HG03378 (cell line): ENCODE data around the gene YJU2.
A peak's percentile ranks its signal among the peaks of the same experiment; 100 is the strongest.
"Not testable (repeated sequence)": the region's sequence is repeated elsewhere in the genome, so short reads cannot be mapped to it uniquely, and the experiment has no call there.

Experiments
- ATAC-seq: cut with Tn5 transposase; IDR thresholded peaks from one replicate; pipeline ENCODE4 v1.9.1; 2021; ENCODE audit warnings: mild to moderate bottlenecking, moderate library complexity; ENCODE audit not compliant: unreplicated experiment

The YJU2 gene

GRCh38 chr19:4227771-4228170 is 19.1 kb upstream of the YJU2 start:
- ATAC-seq: no peak

GRCh38 chr19:4228765-4229178 is 18.1 kb upstream of the YJU2 start:
- ATAC-seq: no peak

DNA sequence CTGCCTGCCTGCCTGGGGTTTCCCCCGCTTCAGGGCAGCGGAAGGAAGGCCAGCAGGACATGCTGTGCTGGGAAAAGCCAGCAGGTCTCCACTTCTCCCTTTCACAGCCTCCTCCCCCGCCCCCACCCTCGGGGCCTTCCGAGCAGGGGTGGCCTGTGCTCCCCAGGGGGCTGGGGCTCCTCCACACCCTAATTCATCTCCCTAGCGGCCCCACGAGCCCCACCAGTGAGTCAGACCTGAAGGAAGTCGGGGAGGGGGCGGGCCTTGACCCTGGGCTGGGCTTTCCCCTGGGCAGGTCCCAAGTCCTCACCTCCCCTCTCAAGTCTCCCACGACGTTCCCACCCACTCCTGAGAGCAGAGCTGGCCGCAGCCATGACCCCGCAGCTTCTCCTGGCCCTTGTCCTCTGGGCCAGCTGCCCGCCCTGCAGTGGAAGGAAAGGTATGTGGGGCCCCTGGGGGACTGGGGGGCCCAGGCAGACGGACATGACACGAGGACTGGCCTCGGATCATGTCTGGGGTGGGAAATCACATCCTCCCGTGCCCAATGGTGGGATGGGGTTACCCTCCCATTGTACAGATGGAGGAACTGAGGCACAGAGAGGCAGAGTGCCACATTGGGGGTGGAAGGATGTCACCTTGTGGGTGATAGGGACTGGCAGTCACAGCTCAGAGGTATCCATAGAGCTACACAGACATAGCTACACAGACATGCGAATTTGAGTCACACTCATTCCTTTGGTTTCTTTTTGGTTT is 17.5 kb upstream of the YJU2 start, which contains the start of gene EBI3:
Gene EBI3, plus strand, starts transcription at position 345 of the 753 bp plus-strand sequence. Its CDS starts 28 bp downstream, at position 373.
- ATAC-seq: peak; percentile 53

DNA sequence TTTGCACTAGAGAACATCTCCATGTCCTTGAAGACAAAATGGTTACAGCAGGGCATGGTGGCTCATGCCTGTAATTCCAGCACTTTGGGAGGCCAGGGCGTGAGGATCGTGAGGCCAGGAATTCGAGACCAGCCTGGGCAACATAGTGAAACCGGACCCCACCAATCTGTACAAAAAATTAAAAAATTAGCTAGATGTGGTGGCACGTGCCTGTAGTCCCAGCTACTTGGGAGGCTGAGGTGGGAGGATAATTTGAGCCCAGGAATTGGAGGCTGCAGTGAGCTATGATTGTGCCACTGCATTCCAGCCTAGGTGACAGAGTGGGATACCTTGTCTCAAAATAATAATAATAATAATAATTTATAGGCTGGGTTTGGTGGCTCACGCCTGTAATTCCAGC is 16.6 kb upstream of the YJU2 start:
- not testable (repeated sequence) for ATAC-seq

- not testable (repeated sequence) for ATAC-seq
Measured at GRCh38 chr19:4231521-4231920, 15.4 kb upstream of the YJU2 start.

- not testable (repeated sequence) for ATAC-seq
Measured at GRCh38 chr19:4232139-4232538, 14.7 kb upstream of the YJU2 start.

- no peak for ATAC-seq
Measured at GRCh38 chr19:4232614-4233281, 14.1 kb upstream of the YJU2 start.

DNA sequence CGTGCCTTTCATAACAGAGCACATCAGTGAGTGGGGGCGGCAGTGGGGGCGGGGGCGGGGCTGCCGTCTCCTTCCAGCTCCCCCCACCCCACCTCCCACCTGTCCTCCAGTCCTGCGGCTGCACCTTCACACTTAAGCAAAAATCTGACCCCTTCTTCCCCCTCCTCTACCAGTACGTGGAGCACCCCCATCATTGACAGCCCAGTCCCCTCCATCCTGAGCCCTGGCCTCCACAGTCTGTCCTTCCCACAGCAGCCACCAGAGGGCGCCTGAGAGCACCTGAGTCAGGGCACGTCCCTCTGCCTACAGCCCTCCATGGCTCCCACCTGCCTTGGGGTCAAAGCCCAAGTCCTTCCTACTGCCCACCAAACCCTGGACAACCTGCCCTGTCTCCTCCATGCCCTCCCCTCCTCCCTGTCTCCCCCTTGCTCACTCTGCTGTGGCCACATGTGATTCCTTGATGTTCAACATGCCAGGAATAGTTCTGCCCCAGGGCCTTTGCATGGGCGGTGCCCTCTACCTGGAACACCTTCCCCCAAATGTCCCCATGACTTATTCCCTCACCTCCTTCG is 13.5 kb upstream of the YJU2 start:
- ATAC-seq: no peak

GRCh38 chr19:4234142-4234861 is 12.6 kb upstream of the YJU2 start:
- no peak for ATAC-seq

GRCh38 chr19:4234862-4235201 is 12.0 kb upstream of the YJU2 start:
- no peak for ATAC-seq

DNA sequence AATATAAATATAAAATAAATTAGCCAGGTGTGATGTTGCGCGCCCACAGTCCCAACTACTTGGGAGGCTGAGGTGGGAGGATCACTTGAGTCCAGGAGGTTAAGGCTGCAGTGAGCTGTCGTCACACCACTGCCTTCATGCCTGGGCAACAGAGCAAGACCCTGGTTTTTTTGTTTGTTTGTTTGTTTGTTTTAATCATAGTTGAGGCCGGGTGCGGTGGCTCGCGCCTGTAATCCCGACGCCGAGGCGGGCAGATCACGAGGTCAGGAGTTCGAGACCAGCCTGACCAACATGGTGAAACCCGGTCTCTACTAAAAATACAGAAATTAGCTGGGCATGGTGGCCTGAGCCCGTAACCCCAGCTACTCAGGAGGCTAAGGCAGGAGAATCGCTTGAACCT is 9.4 kb upstream of the YJU2 start:
- not testable (repeated sequence) for ATAC-seq

DNA sequence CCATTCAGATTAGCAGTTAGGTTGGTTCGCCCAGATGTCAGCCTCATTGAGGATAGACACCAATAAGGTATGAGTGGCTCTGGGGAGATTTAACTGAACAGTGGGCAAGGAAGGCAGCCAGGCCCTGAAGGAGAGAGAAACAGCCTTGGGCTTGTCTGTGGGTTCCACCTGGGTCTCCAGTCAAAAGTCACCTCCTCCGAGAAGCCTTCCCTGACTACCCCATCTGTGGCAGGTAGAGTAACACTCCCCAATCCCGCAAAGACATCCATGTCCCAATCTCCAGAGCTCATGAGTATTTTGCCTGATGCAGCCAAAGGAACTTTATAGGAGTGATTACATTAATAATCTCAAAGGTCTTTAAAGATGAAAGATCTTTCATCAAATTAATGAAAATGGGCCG is 8.0 kb upstream of the YJU2 start:
- ATAC-seq: no peak

- ATAC-seq: no peak
Measured at GRCh38 chr19:4241824-4242430, 5.0 kb upstream of the YJU2 start.

- not testable (repeated sequence) for ATAC-seq
Measured at GRCh38 chr19:4245938-4246337, 942 bp upstream of the YJU2 start.

GRCh38 chr19:4256563-4256962 is 9.7 kb downstream of the YJU2 start:
- no peak for ATAC-seq

- ATAC-seq: no peak
Measured at GRCh38 chr19:4257025-4257424, 10.1 kb downstream of the YJU2 start.

DNA sequence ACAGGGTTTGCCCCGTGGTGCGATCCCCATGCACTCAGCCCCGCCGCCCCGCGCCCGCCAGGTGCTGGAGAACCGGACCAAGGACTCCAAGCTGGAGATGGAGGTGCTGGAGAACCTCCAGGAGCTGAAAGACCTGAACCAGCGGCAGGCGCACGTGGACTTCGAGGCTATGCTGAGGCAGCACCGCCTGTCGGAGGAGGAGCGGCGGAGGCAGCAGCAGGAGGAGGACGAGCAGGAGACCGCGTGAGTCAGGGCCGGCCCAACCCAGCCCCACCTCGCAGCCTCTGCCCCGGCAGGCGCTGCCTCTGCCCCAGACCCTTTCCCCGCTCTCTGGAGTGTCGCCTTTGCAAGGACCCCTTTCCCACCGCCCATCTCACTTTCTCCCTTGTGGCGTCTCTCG is 11.3 kb downstream of the YJU2 start:
- ATAC-seq: no peak

GRCh38 chr19:4260613-4261191 is 13.8 kb downstream of the YJU2 start:
- no peak for ATAC-seq

GRCh38 chr19:4264812-4265211 is 17.9 kb downstream of the YJU2 start:
- ATAC-seq: no peak

DNA sequence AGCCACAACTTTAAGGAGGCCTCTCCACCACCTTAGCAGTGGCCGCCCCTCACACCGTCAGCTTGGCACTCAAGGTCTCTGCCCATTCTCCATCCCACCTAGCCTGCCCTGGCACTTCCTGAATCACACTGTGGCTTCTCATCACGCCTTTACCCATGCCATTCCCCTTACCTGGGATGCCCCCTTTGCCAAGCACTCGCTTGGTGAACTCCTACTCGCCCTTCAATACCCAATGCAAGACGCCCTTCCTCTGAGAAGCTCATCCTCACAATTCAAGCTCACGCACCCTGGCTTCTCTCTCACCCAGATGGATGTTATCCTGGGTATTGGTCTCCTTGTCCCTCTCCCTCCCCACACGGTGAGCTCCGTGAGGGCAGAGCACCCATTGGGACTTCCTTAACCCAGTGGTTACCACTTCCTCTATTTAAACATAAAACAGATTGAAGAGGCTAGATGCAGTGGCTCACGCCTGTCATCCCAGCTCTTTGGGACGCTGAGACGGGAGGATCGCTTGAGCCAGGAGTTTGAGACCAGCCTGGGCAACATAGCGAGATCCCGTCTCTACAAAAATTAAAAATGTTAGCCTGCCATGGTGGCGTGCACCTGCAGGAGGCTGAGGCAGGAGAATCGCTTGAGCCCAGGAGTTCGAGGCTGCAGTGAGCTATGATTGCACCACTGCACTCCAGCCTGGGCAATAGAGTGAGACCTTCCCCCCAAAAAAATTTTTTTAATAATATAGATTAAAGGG is 19.5 kb downstream of the YJU2 start:
- no peak for ATAC-seq
